B cell (primary cell): ENCODE results near the gene GET4.

Experiments
- EZH2 ChIP-seq: IDR thresholded peaks from 2 replicates; pipeline ENCODE4 v1.6.1; 2012; ENCODE audit warnings: borderline replicate concordance, low read depth, mild to moderate bottlenecking, moderate library complexity, low read length; ENCODE audit not compliant: insufficient read depth, poor library complexity, severe bottlenecking
- TF ChIP-seq, protein P1 (sequence below): fragments of 200-600 bp; IDR thresholded peaks from one replicate; pipeline ENCODE4 v1.8.0; 2022; ENCODE audit warnings: antibody characterized with exemption, mild to moderate bottlenecking

DNA sequence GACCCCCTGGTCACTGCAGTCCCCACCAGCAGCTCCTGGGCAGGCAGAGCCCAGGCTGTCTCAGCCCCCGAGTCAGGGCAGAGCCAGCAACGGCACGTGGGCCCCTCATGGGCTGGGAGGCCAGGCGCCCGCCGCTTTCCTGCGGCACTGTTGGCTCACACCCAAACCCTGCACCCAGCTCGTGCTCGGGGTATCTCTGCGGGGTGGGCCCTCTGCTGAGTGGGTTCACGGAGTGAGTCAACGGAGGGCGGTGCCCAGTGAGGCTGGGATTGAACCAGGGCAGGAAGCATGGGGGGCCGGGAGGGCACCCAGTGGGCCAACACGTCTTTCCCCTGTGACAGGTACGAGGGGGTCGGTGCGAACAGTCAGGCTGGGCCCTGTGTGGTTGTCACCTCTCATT, 49.2 kb downstream of the GET4 start:
- TF ChIP-seq, protein P1, sequence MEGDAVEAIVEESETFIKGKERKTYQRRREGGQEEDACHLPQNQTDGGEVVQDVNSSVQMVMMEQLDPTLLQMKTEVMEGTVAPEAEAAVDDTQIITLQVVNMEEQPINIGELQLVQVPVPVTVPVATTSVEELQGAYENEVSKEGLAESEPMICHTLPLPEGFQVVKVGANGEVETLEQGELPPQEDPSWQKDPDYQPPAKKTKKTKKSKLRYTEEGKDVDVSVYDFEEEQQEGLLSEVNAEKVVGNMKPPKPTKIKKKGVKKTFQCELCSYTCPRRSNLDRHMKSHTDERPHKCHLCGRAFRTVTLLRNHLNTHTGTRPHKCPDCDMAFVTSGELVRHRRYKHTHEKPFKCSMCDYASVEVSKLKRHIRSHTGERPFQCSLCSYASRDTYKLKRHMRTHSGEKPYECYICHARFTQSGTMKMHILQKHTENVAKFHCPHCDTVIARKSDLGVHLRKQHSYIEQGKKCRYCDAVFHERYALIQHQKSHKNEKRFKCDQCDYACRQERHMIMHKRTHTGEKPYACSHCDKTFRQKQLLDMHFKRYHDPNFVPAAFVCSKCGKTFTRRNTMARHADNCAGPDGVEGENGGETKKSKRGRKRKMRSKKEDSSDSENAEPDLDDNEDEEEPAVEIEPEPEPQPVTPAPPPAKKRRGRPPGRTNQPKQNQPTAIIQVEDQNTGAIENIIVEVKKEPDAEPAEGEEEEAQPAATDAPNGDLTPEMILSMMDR: no peak
- TF ChIP-seq EZH2: no peak
